Middle frontal gyrus (tissue), 1 donor: ENCODE results near the gene CLCA1.

ENCODE experiments used
- DNase-seq: peaks from one replicate; pipeline ENCODE4 v3.0.0-alpha.2; 2015; ENCODE audit warnings: low spot score; ENCODE audit errors: extremely low spot score

Gene CLCA1

GRCh38 chr1:86548839-86549238 lies 80.1 kb downstream of the CLCA1 start:
- no peak for DNase-seq
